ENCODE data around the gene SERPIND1.
A peak's percentile ranks its signal among the peaks of the same experiment; 100 is the strongest.

SERPIND1 gene

GRCh38 chr22:20787746-20788626 lies 14.1 kb downstream of the SERPIND1 start:
- H3K4me3 ChIP-seq (ENCODE audit: low read depth, low read length), result no peak overlapping the region
- no peak for DNase-seq (ENCODE audit: low read depth)

GRCh38 chr22:20788627-20789344 lies 14.9 kb downstream of the SERPIND1 start:
- no peak overlapping the region for H3K4me3 ChIP-seq (ENCODE audit: low read depth, low read length)
- DNase-seq (ENCODE audit: low read depth), result no peak

- DNase-seq (ENCODE audit: low read depth), result no peak
- no peak overlapping the region for H3K4me3 ChIP-seq (ENCODE audit: low read depth, low read length)
Measured at GRCh38 chr22:20792221-20792965, 18.5 kb downstream of the SERPIND1 start.

GRCh38 chr22:20792966-20793728 lies 19.2 kb downstream of the SERPIND1 start:
- no peak overlapping the region for H3K4me3 ChIP-seq (ENCODE audit: low read depth, low read length)
- DNase-seq (ENCODE audit: low read depth), result no peak

- no peak overlapping the region for H3K4me3 ChIP-seq (ENCODE audit: low read depth, low read length)
- DNase-seq (ENCODE audit: low read depth), result no peak
Measured at GRCh38 chr22:20793748-20794649, 20.1 kb downstream of the SERPIND1 start.

GRCh38 chr22:20794650-20795413 lies 20.9 kb downstream of the SERPIND1 start:
- no peak for DNase-seq (ENCODE audit: low read depth)
- H3K4me3 ChIP-seq (ENCODE audit: low read depth, low read length), result no peak overlapping the region

- no peak overlapping the region for H3K4me3 ChIP-seq (ENCODE audit: low read depth, low read length)
- DNase-seq (ENCODE audit: low read depth), result no peak
Measured at GRCh38 chr22:20796731-20797130, 22.8 kb downstream of the SERPIND1 start.

GRCh38 chr22:20798218-20798617 lies 24.3 kb downstream of the SERPIND1 start:
- no peak for DNase-seq (ENCODE audit: low read depth)
- H3K4me3 ChIP-seq (ENCODE audit: low read depth, low read length), result no peak overlapping the region

- no peak for DNase-seq (ENCODE audit: low read depth)
- no peak overlapping the region for H3K4me3 ChIP-seq (ENCODE audit: low read depth, low read length)
Measured at GRCh38 chr22:20798974-20799373, 25.1 kb downstream of the SERPIND1 start.

- no peak for DNase-seq (ENCODE audit: low read depth)
- no peak overlapping the region for H3K4me3 ChIP-seq (ENCODE audit: low read depth, low read length)
Measured at GRCh38 chr22:20799449-20799848, 25.5 kb downstream of the SERPIND1 start.

GRCh38 chr22:20802452-20802851 lies 28.5 kb downstream of the SERPIND1 start:
- no peak overlapping the region for H3K4me3 ChIP-seq (ENCODE audit: low read depth, low read length)
- DNase-seq (ENCODE audit: low read depth), result no peak

GRCh38 chr22:20802922-20803553 lies 29.1 kb downstream of the SERPIND1 start:
- H3K4me3 ChIP-seq (ENCODE audit: low read depth, low read length), result no peak overlapping the region
- DNase-seq (ENCODE audit: low read depth), result no peak

- DNase-seq (ENCODE audit: low read depth), result no peak
- no peak overlapping the region for H3K4me3 ChIP-seq (ENCODE audit: low read depth, low read length)
Measured at GRCh38 chr22:20803696-20804324, 29.9 kb downstream of the SERPIND1 start.

GRCh38 chr22:20804650-20805049 lies 30.7 kb downstream of the SERPIND1 start:
- DNase-seq (ENCODE audit: low read depth), result no peak
- no peak overlapping the region for H3K4me3 ChIP-seq (ENCODE audit: low read depth, low read length)

GRCh38 chr22:20805972-20806471 lies 32.1 kb downstream of the SERPIND1 start:
- no peak for DNase-seq (ENCODE audit: low read depth)
- H3K4me3 ChIP-seq (ENCODE audit: low read depth, low read length), result no peak overlapping the region

- H3K4me3 ChIP-seq (ENCODE audit: low read depth, low read length), result no peak overlapping the region
- peak; percentile 82 for DNase-seq (ENCODE audit: low read depth)
Measured at GRCh38 chr22:20807315-20807752, 33.4 kb downstream of the SERPIND1 start.

GRCh38 chr22:20808844-20809243 lies 34.9 kb downstream of the SERPIND1 start:
- no peak for DNase-seq (ENCODE audit: low read depth)

More at GRCh38 chr22:20808844-20809243, 34.9 kb downstream of the SERPIND1 start:
- H3K4me3 ChIP-seq (ENCODE audit: low read depth, low read length), result no peak overlapping the region

Measured in skeletal muscle cell (primary cell).